GM12892 (cell line): ENCODE measurements around the gene LRMDA.

Source experiments
- POLR2A ChIP-seq: IDR thresholded peaks from 2 replicates; pipeline ENCODE4 v1.6.1; 2011; ENCODE audit warnings: low read depth, low read length, control low read depth
- POLR2AphosphoS5 ChIP-seq: IDR thresholded peaks from 2 replicates; pipeline ENCODE4 v1.6.1; 2011; ENCODE audit warnings: low read depth, low read length, control low read depth

DNA sequence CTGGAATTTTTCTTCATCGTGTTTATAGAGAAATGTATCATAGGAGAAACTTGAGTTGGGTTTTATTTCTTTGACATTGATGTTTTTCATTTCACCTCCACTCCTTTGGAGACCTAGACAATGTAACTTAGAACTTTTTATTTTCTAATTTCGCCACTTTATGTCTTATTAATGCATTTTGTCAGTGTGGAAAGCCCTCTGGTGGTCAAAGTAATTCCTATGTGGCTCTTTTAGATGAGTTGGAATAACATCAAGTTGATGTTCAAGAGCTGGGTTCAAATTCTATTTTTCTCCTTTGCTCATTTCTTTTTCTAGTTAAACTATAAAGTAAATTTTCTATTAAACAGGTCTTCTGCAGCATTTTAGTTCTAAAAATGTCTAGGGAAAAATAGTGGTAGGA, 478.6 kb downstream of the LRMDA start:
- no peak for TF ChIP-seq POLR2A
- TF ChIP-seq POLR2AphosphoS5, result no peak
